Measurements from ENCODE around the gene WFDC8. TPM values are rescaled to one million over a fixed set of nuclear protein-coding genes. Genes with fewer than 3 reads are reported as not detected.
A peak's percentile ranks its signal among the peaks of the same experiment; 100 is the strongest.
"Not testable (repeated sequence)": the region's sequence is repeated elsewhere in the genome, so short reads cannot be mapped to it uniquely, and the experiment has no call there.

The WFDC8 gene
- total and polyA plus RNA-seq, 4 donors = not detected

DNA sequence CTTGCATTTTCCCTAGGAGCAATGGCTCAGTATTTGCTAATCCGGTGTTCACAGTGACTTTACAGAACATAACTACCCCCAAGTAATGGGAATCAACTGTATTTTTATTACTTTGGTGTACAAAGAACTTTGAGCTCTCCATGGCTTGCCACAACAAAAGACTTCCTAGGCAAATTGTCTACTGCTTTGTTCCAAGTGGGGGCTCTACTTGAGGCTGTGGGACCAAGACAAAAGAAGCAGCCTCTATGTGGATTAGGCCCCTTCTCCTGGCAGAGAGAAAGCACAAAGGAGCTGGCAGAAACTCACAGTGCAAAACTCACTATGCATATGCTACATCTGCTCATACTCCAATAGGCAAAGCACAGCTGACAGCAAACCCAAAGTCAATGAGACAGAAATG, 853 bp downstream of the WFDC8 start:
- H3K9me3 ChIP-seq (ENCODE audit: control insufficient read depth in 4 of 4, low read length in 3 of 4) = no peaks in the 10 kb centered on the region
- H3K4me1 ChIP-seq (ENCODE audit: control insufficient read depth in 4 of 4, insufficient read depth in 4 of 4, low read length in 3 of 4) = no peaks in the 10 kb centered on the region
- no peak overlapping the region for H3K27ac ChIP-seq (ENCODE audit: low read depth in 1 of 2, low read length in 2 of 2)
- WGBS = 77% methylated on average over 1 of the region's 1 CpG
- DNase-seq (ENCODE audit: low spot score) = no peak
- H3K4me3 ChIP-seq (ENCODE audit: low read depth in 1 of 3, low read length in 3 of 3) = no peak overlapping the region
- no peaks in the 10 kb centered on the region for H3K36me3 ChIP-seq (ENCODE audit: control insufficient read depth in 4 of 4, insufficient read depth in 3 of 4, low read depth in 1 of 4, low read length in 3 of 4)
- no peak overlapping the region for H3K9ac ChIP-seq (ENCODE audit: low read depth in 1 of 2, low read length in 2 of 2)
- peaks cover 0 to 4% (median 0%) of the 10 kb centered on the region in 4 donors for H3K27me3 ChIP-seq (ENCODE audit: control insufficient read depth in 4 of 4, insufficient read depth in 4 of 4, low read length in 3 of 4)
- no peak for TF ChIP-seq HNF4G (IDR thresholded peaks at IDR 0.05)

DNA sequence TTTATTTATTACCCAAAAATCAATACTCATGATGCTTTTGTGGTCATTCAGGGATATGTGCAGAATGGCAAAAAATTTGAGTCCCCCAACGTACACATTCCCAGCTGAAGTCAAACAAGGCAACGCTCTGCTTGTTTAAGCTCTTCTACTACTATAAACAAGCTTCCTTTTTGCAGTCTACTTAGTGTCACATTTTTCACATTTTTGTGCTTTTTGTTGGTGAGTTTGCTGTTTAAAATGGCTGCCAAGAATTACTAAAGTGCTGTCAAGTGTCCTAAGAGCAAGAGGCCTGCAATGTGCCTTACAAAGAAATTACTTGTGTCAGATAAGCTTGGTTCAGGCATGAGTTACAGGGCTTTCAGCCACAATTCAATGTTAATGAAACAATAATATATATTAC, 2.1 kb downstream of the WFDC8 start:
- peak in 1 of 2 donors; percentile 27 for TF ChIP-seq RXRA (IDR thresholded peaks at IDR 0.05)
- peak; percentile 52 for TF ChIP-seq YY1 (IDR thresholded peaks at IDR 0.05)
- TF ChIP-seq EGR1 (IDR thresholded peaks at IDR 0.05; ENCODE audit: low read depth in 2 of 2) = no peak
- DNase-seq (ENCODE audit: low spot score) = no peak
- H3K27ac ChIP-seq (ENCODE audit: low read depth in 1 of 2, low read length in 2 of 2) = no peak overlapping the region

GRCh38 chr20:45575931-45576330, 3.2 kb downstream of the WFDC8 start:
- H3K27me3 ChIP-seq (ENCODE audit: control insufficient read depth in 4 of 4, insufficient read depth in 4 of 4, low read length in 3 of 4) = peaks cover 0 to 4% (median 0%) of the 10 kb centered on the region in 4 donors
- H3K9me3 ChIP-seq (ENCODE audit: control insufficient read depth in 4 of 4, low read length in 3 of 4) = no peaks in the 10 kb centered on the region
- H3K4me3 ChIP-seq (ENCODE audit: low read depth in 1 of 3, low read length in 3 of 3) = no peak overlapping the region
- H3K36me3 ChIP-seq (ENCODE audit: control insufficient read depth in 4 of 4, insufficient read depth in 3 of 4, low read depth in 1 of 4, low read length in 3 of 4) = no peaks in the 10 kb centered on the region
- H3K27ac ChIP-seq (ENCODE audit: low read depth in 1 of 2, low read length in 2 of 2) = no peak overlapping the region
- 83% methylated on average over 3 of the region's 3 CpGs for WGBS
- H3K9ac ChIP-seq (ENCODE audit: low read depth in 1 of 2, low read length in 2 of 2) = no peak overlapping the region
- no peak for DNase-seq (ENCODE audit: low spot score)
- H3K4me1 ChIP-seq (ENCODE audit: control insufficient read depth in 4 of 4, insufficient read depth in 4 of 4, low read length in 3 of 4) = no peaks in the 10 kb centered on the region
- no peak for TF ChIP-seq YY1 (IDR thresholded peaks at IDR 0.05)
- no peak for TF ChIP-seq CTCF (IDR thresholded peaks at IDR 0.05; ENCODE audit: low read depth, low read length, missing input control)
- TF ChIP-seq JUND (IDR thresholded peaks at IDR 0.05) = no peak
- no peak for TF ChIP-seq RAD21 (IDR thresholded peaks at IDR 0.05)
- TF ChIP-seq FOXA1 (IDR thresholded peaks at IDR 0.05) = no peak
- no peak for TF ChIP-seq MAX (IDR thresholded peaks at IDR 0.05)
- no peak for TF ChIP-seq NR2F2 (IDR thresholded peaks at IDR 0.05)
- TF ChIP-seq FOXA2 (IDR thresholded peaks at IDR 0.05) = no peak
- no peak for TF ChIP-seq GABPA (IDR thresholded peaks at IDR 0.05 in 1 of 2, conservative IDR thresholded peaks at IDR 0.05 in 1 of 2)
- TF ChIP-seq, protein P1, sequence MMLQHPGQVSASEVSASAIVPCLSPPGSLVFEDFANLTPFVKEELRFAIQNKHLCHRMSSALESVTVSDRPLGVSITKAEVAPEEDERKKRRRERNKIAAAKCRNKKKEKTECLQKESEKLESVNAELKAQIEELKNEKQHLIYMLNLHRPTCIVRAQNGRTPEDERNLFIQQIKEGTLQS (IDR thresholded peaks at IDR 0.05) = no peak
- TF ChIP-seq SP1 (IDR thresholded peaks at IDR 0.05) = no peak
- no peak for TF ChIP-seq TAF1 (conservative IDR thresholded peaks at IDR 0.05)

More for the DNA sequence above, 2.1 kb downstream of the WFDC8 start:
- Histone ChIP-seq H3K9me3 (ENCODE audit: control insufficient read depth in 4 of 4, low read length in 3 of 4) (no peaks in the 10 kb centered on the region), H3K4me3 (ENCODE audit: low read depth in 1 of 3, low read length in 3 of 3) (no peak overlapping the region), H3K27me3 (ENCODE audit: control insufficient read depth in 4 of 4, insufficient read depth in 4 of 4, low read length in 3 of 4) (peaks cover 0 to 4% (median 0%) of the 10 kb centered on the region in 4 donors), H3K4me1 (ENCODE audit: control insufficient read depth in 4 of 4, insufficient read depth in 4 of 4, low read length in 3 of 4) (no peaks in the 10 kb centered on the region), H3K9ac (ENCODE audit: low read depth in 1 of 2, low read length in 2 of 2) (no peak overlapping the region), H3K36me3 (ENCODE audit: control insufficient read depth in 4 of 4, insufficient read depth in 3 of 4, low read depth in 1 of 4, low read length in 3 of 4) (no peaks in the 10 kb centered on the region)
- WGBS = 38% methylated on average over 2 of the region's 2 CpGs

GRCh38 chr20:45569650-45570049, 9.4 kb downstream of the WFDC8 start:
- H3K27ac ChIP-seq (ENCODE audit: low read depth in 1 of 2, low read length in 2 of 2); H3K4me1 ChIP-seq (ENCODE audit: control insufficient read depth in 4 of 4, insufficient read depth in 4 of 4, low read length in 3 of 4); H3K27me3 ChIP-seq (ENCODE audit: control insufficient read depth in 4 of 4, insufficient read depth in 4 of 4, low read length in 3 of 4); H3K4me3 ChIP-seq (ENCODE audit: low read depth in 1 of 3, low read length in 3 of 3); H3K9me3 ChIP-seq (ENCODE audit: control insufficient read depth in 4 of 4, low read length in 3 of 4); H3K36me3 ChIP-seq (ENCODE audit: control insufficient read depth in 4 of 4, insufficient read depth in 3 of 4, low read depth in 1 of 4, low read length in 3 of 4); DNase-seq (ENCODE audit: low spot score); H3K9ac ChIP-seq (ENCODE audit: low read depth in 1 of 2, low read length in 2 of 2): not testable (repeated sequence)
- WGBS = 71% methylated on average over 1 of the region's 1 CpG

All from liver (tissue), 9 donors.